GM12864 (cell line): ENCODE data around the gene THAP5.

Experiments used
- DNase-seq: peaks from one replicate; pipeline ENCODE4 v3.0.0-alpha.2; 2011; ENCODE audit warnings: low read depth
- H3K4me3 ChIP-seq: 2 replicates; pipeline ENCODE4 v1.5.1; 2011; ENCODE audit warnings: mild to moderate bottlenecking, low read depth, low read length, control low read depth
- CTCF ChIP-seq: IDR thresholded peaks from 2 replicates; pipeline ENCODE4 v1.5.1; 2011; ENCODE audit warnings: low read depth, mild to moderate bottlenecking, moderate library complexity, low read length, control low read depth, inconsistent platforms; ENCODE audit errors: missing control alignments

THAP5 gene

GRCh38 chr7:108572480-108572879 lies 3.0 kb upstream of the THAP5 start:
- no peak overlapping the region for H3K4me3 ChIP-seq
- TF ChIP-seq CTCF = no peak
- no peak for DNase-seq

- H3K4me3 ChIP-seq = peak overlapping the region; percentile 87
- DNase-seq = no peak
- TF ChIP-seq CTCF = no peak
Observed at GRCh38 chr7:108570146-108570755, 745 bp upstream of the THAP5 start.

- TF ChIP-seq CTCF = no peak
- peak overlapping the region; percentile 87 for H3K4me3 ChIP-seq
- DNase-seq = no peak
Observed at GRCh38 chr7:108568801-108569380, 615 bp downstream of the THAP5 start.

- no peak overlapping the region for H3K4me3 ChIP-seq
- DNase-seq = no peak
- no peak for TF ChIP-seq CTCF
Observed at GRCh38 chr7:108565987-108566386, 3.5 kb downstream of the THAP5 start.

- DNase-seq = no peak
- H3K4me3 ChIP-seq = no peak overlapping the region
- TF ChIP-seq CTCF = no peak
Observed at GRCh38 chr7:108561047-108561619, 8.4 kb downstream of the THAP5 start.

GRCh38 chr7:108559253-108559652 lies 10.3 kb downstream of the THAP5 start:
- DNase-seq = no peak
- TF ChIP-seq CTCF = no peak
- no peak overlapping the region for H3K4me3 ChIP-seq

- no peak for TF ChIP-seq CTCF
- H3K4me3 ChIP-seq = no peak overlapping the region
- no peak for DNase-seq
Observed at GRCh38 chr7:108557617-108558016, 11.9 kb downstream of the THAP5 start.
